ENCODE measurements around the gene RPP14.

- TF ChIP-seq, protein P1, sequence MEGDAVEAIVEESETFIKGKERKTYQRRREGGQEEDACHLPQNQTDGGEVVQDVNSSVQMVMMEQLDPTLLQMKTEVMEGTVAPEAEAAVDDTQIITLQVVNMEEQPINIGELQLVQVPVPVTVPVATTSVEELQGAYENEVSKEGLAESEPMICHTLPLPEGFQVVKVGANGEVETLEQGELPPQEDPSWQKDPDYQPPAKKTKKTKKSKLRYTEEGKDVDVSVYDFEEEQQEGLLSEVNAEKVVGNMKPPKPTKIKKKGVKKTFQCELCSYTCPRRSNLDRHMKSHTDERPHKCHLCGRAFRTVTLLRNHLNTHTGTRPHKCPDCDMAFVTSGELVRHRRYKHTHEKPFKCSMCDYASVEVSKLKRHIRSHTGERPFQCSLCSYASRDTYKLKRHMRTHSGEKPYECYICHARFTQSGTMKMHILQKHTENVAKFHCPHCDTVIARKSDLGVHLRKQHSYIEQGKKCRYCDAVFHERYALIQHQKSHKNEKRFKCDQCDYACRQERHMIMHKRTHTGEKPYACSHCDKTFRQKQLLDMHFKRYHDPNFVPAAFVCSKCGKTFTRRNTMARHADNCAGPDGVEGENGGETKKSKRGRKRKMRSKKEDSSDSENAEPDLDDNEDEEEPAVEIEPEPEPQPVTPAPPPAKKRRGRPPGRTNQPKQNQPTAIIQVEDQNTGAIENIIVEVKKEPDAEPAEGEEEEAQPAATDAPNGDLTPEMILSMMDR (conservative IDR thresholded peaks at IDR 0.05) = no peak
- no peak for TF ChIP-seq EZH2 (IDR thresholded peaks at IDR 0.05; ENCODE audit: low read depth)
Observed at GRCh38 chr3:58340594-58341244, 34.7 kb downstream of the RPP14 start.

Data from PC-9 (cell line).